ENCODE data around the gene SREBF1. TPM values are rescaled to one million over a fixed set of nuclear protein-coding genes. Genes with fewer than 3 reads are reported as not detected.

Gene SREBF1
- total RNA-seq, 1 experiment from 2014 or later, result 167 TPM

DNA sequence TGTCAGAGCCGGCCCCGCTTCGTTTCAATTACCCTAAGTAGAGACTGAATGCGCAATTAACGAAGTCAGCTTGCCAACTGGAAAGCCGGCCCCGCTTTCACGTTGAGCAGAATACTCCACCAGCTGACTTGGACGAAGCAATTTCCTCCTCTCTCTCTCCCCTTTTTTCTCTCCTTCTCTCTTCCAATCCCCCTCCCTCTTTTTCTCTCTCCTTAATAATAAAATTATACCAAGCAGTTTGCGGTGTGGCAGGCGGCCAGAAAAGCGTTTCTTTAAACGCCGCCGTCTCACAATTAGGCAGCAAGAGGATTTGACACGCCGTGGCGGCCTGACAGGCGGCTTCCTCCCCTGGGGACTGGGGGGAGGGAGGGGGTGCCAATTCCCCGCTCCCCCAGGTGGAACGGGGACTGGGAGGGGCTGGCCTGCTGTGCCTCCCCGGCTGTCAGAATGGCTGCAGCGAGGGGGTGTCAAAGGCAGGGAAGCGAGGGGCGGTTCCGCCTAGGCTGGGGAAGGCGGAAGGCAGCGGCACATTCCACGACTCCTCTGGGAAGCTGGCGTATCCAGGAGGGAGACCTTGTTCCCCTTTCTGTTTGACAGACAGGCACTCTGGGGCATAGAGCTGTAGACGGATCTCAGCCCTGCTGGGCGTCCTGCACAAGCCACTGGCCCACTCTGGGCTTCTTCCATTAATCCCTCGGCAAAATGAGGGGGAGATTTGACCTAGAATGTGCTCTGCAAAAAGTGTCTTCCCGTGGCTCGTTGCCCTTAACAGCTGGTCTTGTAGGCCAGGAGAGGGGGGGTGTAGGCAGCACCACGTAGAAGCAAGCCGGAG, 52.7 kb downstream of the SREBF1 start:
- H3F3A ChIP-seq (ENCODE audit: low read length, unreplicated experiment), result no peaks in the 10 kb centered on the region
- DNase-seq (no peak), ATAC-seq (no peak)
- H3K27me3 ChIP-seq (ENCODE audit: low read length), result no peaks in the 10 kb centered on the region
- H3K4me2 ChIP-seq (ENCODE audit: low read length), result peak overlapping the region; percentile 95
- no peaks in the 10 kb centered on the region for H3K9me3 ChIP-seq (ENCODE audit: low read length)
- H2AFZ ChIP-seq (ENCODE audit: low read length), result no peak overlapping the region; the same call in 1 of the 2 replicates
- intact Hi-C loops (cut with micrococcal nuclease), result no loop called here
- H3K27ac ChIP-seq (ENCODE audit: low read length), result no peak overlapping the region
- H3K4me1 ChIP-seq (ENCODE audit: insufficient read depth, low read length), result peaks cover 17% of the 10 kb centered on the region
- no peaks in the 10 kb centered on the region for H3K36me3 ChIP-seq (ENCODE audit: low read depth, low read length)
- peak overlapping the region; percentile 39; the same call in 1 of the 2 replicates for H3K9ac ChIP-seq (ENCODE audit: low read length)
- peaks cover 45% of the 10 kb centered on the region for H3K79me2 ChIP-seq (ENCODE audit: low read length)
- H3K9me2 ChIP-seq (replicated peaks; ENCODE audit: low read length), result no peaks in the 10 kb centered on the region
- H3K4me3 ChIP-seq (ENCODE audit: low read length), result peak overlapping the region; percentile 73
- CTCF ChIA-PET, result no interaction called here
- no peak for TF ChIP-seq EZH2phosphoT487 (IDR thresholded peaks at IDR 0.05; ENCODE audit: borderline replicate concordance, low read length)
- no peak for TF ChIP-seq CTCF (conservative IDR thresholded peaks at IDR 0.05; ENCODE audit: low read depth, low read length)
- TF ChIP-seq EZH2 (IDR thresholded peaks at IDR 0.05; ENCODE audit: low read length, unreplicated experiment), result no peak
- POLR2A ChIA-PET (ENCODE audit: unreplicated experiment), result no interaction called here
- peaks cover 21% of the 10 kb centered on the region for H4K20me1 ChIP-seq (ENCODE audit: low read length)
- no TSS peak for BruUV-seq (replicated peaks)

GRCh38 chr17:17783116-17783824, 53.5 kb downstream of the SREBF1 start:
- DNase-seq (peak; percentile 57), ATAC-seq (peak; percentile 49)
- no TSS peak for BruUV-seq (replicated peaks)
- H4K20me1 ChIP-seq (ENCODE audit: low read length), result peaks cover 21% of the 10 kb centered on the region
- H2AFZ ChIP-seq (ENCODE audit: low read length), result peak overlapping the region; percentile 82
- no peaks in the 10 kb centered on the region for H3K36me3 ChIP-seq (ENCODE audit: low read depth, low read length)
- H3K27me3 ChIP-seq (ENCODE audit: low read length), result no peaks in the 10 kb centered on the region
- H3K9me3 ChIP-seq (ENCODE audit: low read length), result no peaks in the 10 kb centered on the region
- H3K79me2 ChIP-seq (ENCODE audit: low read length), result peaks cover 45% of the 10 kb centered on the region
- intact Hi-C loops (cut with micrococcal nuclease), result no loop called here
- H3K9ac ChIP-seq (ENCODE audit: low read length), result peak overlapping the region; percentile 39; the same call in 1 of the 2 replicates
- TF ChIP-seq EZH2 (IDR thresholded peaks at IDR 0.05; ENCODE audit: low read length, unreplicated experiment) (no peak), CTCF (conservative IDR thresholded peaks at IDR 0.05; ENCODE audit: low read depth, low read length) (peak; percentile 54; the same call in 1 of the 2 replicates)
- peak overlapping the region; percentile 73 for H3K4me3 ChIP-seq (ENCODE audit: low read length)
- CTCF ChIA-PET, result no interaction called here
- no peaks in the 10 kb centered on the region for H3F3A ChIP-seq (ENCODE audit: low read length, unreplicated experiment)
- peak overlapping the region; percentile 95 for H3K4me2 ChIP-seq (ENCODE audit: low read length)
- peaks cover 17% of the 10 kb centered on the region for H3K4me1 ChIP-seq (ENCODE audit: insufficient read depth, low read length)
- H3K9me2 ChIP-seq (replicated peaks; ENCODE audit: low read length), result no peaks in the 10 kb centered on the region
- no peak overlapping the region for H3K27ac ChIP-seq (ENCODE audit: low read length)
- POLR2A ChIA-PET (ENCODE audit: unreplicated experiment), result no interaction called here
